ENCODE measurements around the gene HEG1.

DNA sequence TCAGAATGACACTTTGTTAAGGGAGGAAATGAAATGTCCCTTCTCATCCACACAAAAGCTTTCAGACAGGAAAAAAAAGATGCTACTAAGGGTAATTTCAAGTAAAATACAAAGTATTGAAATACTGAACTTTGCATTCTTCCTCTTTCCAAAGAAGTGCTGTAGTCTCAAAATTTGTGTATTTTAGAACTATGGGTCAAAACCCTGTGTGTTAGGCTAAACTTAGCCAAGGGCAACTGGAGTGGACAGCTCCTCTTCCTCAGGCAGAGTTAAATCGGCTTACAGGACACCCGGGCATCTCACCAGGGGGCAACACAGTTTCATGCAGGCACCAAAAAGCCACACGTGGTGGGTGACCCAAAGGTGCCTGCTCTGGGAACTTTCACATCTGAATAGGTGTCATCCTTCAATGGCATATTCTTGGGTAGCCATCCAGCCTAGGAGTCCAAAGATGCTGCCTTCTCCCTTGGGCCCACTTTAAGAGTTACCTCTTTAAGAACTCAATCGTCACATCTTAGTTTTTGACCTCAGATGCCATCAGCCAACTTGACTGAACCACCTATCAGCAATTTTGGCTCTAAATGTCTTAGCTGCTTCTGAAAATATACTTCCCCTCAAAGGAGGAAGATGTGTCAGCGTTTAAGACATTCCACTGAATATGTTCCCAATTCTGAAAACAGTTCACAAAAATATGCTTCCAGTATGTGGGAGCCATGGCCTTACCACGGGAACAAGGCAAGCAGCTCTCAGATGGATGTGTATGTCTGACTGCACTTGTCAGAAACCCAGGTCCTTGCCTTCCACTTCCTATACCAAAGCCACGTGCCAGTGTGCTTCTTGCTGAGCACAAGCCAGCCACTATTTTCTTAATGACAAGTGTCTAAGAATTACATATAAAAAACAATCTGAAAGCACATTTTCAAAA is 89.0 kb downstream of the HEG1 start:
- TF ChIP-seq CTCF (IDR thresholded peaks at IDR 0.05), result no peak
- TF ChIP-seq POLR2A (IDR thresholded peaks at IDR 0.05), result no peak
